OCI-LY1 (cell line): ENCODE data around the gene TAGLN2.

ENCODE experiments used
- CTCF ChIP-seq: fragments of 200-600 bp; sonication (generic), shearing (Covaris generic); IDR thresholded peaks from 2 replicates; pipeline ENCODE4 v1.5.1; 2017; ENCODE audit warnings: mild to moderate bottlenecking, antibody characterized with exemption, low read length, moderate library complexity, mixed read lengths
- EZH2 ChIP-seq: fragments of 200-600 bp; sonication (generic), shearing (Covaris generic); IDR thresholded peaks from 2 replicates; pipeline ENCODE4 v1.8.0; 2017; ENCODE audit warnings: borderline replicate concordance, mixed run types, mild to moderate bottlenecking, antibody characterized with exemption, low read length, moderate library complexity, mixed read lengths

GRCh38 chr1:159879136-159879535 lies 46.2 kb downstream of the TAGLN2 start:
- TF ChIP-seq CTCF (no peak), EZH2 (no peak)
